Activated naive CD8-positive, alpha-beta T cell (primary cell): Measurements from ENCODE around the gene DNAH2.
A peak's percentile ranks its signal among the peaks of the same experiment; 100 is the strongest.

Experiments
- H3K27ac Mint-ChIP-seq: one replicate; pipeline ENCODE4 v1.8.0; 2021; ENCODE audit warnings: mixed read lengths
- H3K27me3 Mint-ChIP-seq: one replicate; pipeline ENCODE4 v1.8.0; 2021; ENCODE audit warnings: mixed read lengths
- H3K36me3 Mint-ChIP-seq: one replicate; pipeline ENCODE4 v1.8.0; 2021; ENCODE audit warnings: mixed read lengths
- H3K4me1 Mint-ChIP-seq: one replicate; pipeline ENCODE4 v1.8.0; 2021; ENCODE audit warnings: low read depth, mixed read lengths
- H3K4me3 Mint-ChIP-seq: one replicate; pipeline ENCODE4 v1.8.0; 2021; ENCODE audit warnings: mild to moderate bottlenecking, mixed read lengths
- H3K9me3 Mint-ChIP-seq: one replicate; pipeline ENCODE4 v1.8.0; 2021; ENCODE audit warnings: low read depth, mixed read lengths

The DNAH2 gene

DNA sequence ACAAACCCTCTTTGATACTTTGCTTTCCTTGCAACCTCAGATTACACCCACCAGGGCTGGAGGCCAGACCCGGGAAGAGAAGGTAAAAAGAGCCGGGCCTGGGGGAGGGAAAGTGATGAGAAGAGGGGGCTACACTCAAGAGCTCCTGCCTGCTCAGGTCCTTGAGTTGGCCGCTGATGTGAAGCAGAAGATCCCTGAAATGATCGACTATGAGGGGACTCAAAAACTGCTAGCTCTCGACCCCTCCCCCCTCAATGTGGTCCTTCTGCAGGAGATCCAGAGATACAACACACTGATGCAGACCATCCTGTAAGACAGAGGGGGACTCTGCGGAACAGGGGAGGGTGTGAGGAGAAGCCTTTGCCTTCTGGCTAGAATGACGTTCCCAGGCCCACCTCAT lies 113.7 kb downstream of the DNAH2 start:
- H3K4me3 Mint-ChIP-seq, result no peak overlapping the region
- H3K4me1 Mint-ChIP-seq, result peaks cover 7% of the 10 kb centered on the region
- H3K27me3 Mint-ChIP-seq, result no peaks in the 10 kb centered on the region
- no peaks in the 10 kb centered on the region for H3K9me3 Mint-ChIP-seq
- H3K36me3 Mint-ChIP-seq, result no peaks in the 10 kb centered on the region
- no peak overlapping the region for H3K27ac Mint-ChIP-seq

DNA sequence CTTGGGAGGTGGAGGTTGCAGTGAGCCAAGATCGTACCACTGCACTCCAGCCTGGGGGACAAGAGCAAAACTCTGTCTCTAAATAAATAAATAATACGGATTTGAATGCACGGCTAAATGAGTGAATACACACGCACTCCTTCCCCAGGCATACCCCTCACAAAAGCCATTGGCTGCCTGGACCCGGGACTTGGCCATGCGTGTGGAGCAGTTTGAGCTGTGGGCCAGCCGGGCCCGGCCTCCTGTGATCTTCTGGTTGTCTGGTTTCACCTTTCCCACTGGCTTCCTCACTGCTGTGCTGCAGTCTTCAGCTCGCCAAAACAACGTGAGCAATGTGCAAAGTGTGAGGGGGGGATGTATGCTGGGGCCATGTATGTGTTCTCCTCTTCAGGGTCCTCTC lies 114.9 kb downstream of the DNAH2 start:
- Mint-ChIP-seq H3K4me3 (no peak overlapping the region), H3K9me3 (no peaks in the 10 kb centered on the region), H3K27me3 (no peaks in the 10 kb centered on the region), H3K36me3 (no peaks in the 10 kb centered on the region), H3K4me1 (peaks cover 17% of the 10 kb centered on the region), H3K27ac (no peak overlapping the region)

DNA sequence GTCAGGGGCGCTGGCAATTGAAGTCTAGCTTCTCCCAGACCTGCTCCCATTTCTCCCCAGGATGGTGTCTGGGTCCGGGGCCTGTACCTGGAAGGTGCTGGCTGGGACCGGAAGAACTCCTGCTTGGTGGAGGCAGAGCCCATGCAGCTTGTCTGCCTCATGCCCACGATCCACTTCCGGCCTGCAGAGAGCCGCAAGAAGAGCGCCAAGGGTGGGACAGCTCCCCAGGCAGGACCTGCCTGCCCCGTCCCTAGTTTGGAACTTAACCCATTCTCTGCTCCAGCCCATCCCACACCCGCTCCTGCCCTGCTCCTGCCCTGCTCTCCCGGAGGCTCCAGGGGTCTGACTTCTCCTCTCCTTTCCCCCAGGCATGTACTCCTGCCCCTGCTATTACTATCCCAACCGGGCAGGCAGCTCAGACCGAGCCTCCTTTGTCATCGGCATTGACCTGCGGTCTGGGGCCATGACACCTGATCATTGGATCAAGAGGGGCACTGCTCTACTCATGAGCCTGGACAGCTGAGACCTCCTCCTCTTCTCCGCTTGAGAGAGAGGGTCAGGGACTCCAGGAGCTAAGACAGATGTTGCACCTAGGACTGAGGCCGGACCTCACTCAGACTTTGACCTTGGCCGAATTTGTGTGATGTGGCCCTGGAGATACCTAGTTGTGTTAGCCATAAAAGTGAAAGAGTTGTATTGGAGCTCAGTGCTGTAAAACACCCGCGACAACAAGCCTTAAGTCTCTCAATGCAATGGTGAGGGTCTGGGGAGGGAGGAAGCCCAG lies 115.7 kb downstream of the DNAH2 start:
- peaks cover 22% of the 10 kb centered on the region for H3K4me1 Mint-ChIP-seq
- H3K27me3 Mint-ChIP-seq, result no peaks in the 10 kb centered on the region
- H3K36me3 Mint-ChIP-seq, result no peaks in the 10 kb centered on the region
- no peaks in the 10 kb centered on the region for H3K9me3 Mint-ChIP-seq
- H3K4me3 Mint-ChIP-seq, result peak overlapping the region; percentile 86
- peak overlapping the region; percentile 66 for H3K27ac Mint-ChIP-seq

DNA sequence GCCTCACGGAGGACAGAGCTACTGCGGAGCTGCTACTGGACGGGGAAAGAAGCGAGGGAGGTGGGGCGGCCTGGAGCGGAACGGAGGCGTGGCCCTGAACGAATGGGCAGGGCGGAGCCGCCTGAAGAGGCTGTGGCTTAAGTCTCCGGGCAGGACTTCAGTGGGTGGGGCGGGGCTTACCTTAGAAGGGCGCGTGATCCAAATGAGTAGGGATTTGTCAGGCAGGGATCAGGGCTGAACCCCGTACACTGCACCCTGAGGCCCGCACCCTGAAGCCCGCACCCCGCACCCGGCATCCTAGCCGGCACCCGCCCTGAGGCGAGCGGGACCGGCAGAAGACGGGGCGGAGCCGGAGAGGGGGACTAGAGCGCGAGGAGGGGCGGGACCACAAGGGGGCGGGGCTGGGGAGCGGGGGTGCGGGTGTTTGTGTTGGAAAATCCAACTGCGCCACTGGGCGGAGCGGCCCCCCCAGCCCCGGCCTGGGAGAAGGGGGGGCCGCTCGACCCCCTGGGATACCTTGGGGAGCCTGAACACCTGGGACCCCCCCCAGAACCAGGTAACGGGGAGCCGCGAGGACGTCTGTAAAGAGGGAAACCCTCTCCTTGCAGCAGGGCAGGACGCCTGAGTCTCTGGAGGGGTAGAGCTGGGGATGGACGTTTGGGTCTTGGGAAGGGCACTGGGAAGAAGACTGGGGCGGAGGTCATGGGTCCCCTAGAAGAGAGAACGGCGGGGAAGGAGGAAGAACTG lies 116.4 kb downstream of the DNAH2 start, which contains the start of gene KDM6B:
KDM6B (plus strand) TSS at position 423 of the 747 bp plus-strand sequence. CDS start 11,338 bp downstream, outside the sequence.
- peak within 1 kb of the TSS; percentile 86 for H3K27ac Mint-ChIP-seq
- peaks cover 29% of the 10 kb centered on the region for H3K4me1 Mint-ChIP-seq
- H3K9me3 Mint-ChIP-seq, result no peaks in the 10 kb centered on the region
- H3K4me3 Mint-ChIP-seq, result peak within 1 kb of the TSS; percentile 91
- no peaks in the 10 kb centered on the region for H3K36me3 Mint-ChIP-seq
- H3K27me3 Mint-ChIP-seq, result no peaks in the 10 kb centered on the region

DNA sequence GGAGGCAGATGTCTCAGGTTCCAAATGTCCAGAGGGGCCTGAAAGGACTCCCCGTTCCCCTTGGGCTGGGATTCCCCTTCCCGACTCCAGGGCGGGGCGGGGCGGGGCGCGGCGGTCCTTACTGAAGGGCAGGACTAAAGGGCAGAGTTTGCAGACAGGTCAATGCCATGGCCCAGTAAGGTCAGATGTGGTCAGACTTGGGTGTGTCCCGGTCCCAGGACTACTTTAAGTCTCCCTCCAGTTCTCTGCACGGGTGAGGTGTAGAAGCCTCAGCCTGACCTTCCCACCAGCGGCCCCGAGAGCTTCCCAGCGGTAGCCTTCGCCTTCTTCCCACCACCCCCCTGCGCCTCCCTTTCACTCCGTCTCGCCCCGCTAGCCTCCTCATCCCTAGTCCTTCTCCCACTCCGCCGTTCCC lies 117.0 kb downstream of the DNAH2 start:
- Mint-ChIP-seq H3K27me3 (no peaks in the 10 kb centered on the region), H3K4me3 (peak overlapping the region; percentile 91), H3K36me3 (no peaks in the 10 kb centered on the region), H3K4me1 (peaks cover 35% of the 10 kb centered on the region), H3K27ac (peak overlapping the region; percentile 86), H3K9me3 (no peaks in the 10 kb centered on the region)

DNA sequence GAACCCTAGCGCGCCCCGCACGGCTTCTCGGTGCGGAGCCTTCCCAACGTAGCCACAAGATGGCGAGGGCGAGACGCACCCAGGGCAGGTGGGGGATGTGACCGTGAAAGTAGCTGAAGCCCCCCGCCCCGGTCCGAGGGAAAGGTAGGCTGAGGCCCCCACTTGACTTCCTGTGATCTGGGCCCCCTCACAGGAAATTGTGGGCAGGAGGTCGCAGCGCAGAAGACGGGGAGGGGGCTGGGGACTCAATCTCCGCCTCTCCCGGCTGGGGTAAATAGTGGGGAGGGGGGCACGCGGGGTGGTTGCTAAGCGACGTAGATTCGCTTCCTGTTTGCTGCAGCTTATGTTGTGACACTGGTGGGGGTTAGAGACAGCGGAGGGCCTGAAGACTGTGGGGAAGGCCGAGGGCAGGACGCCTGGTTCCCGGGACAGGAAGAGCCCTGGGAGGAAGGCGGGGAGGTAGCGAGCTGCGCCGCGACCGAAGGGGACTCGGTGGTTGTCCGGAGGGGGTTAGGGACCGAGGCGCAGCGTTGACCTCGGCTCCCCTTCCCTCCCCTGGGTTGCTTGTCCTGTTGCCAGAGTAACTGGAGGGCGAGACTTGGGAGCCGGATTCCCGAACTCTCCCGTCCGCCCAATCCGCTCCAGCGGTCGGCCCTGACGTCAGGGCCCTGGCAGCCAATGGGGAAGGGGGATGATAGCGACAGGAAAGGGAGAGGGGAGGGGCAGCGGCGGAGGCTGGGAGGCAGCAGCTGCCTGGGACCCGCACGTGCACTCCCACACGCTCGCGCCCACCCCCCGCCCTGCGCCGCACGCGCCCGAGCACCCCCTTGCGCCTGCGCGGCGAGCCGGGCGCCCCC lies 117.6 kb downstream of the DNAH2 start:
- Mint-ChIP-seq H3K27ac (peak overlapping the region; percentile 86), H3K27me3 (no peaks in the 10 kb centered on the region), H3K4me3 (peak overlapping the region; percentile 91), H3K4me1 (peaks cover 41% of the 10 kb centered on the region), H3K36me3 (peaks cover 2% of the 10 kb centered on the region), H3K9me3 (no peaks in the 10 kb centered on the region)

DNA sequence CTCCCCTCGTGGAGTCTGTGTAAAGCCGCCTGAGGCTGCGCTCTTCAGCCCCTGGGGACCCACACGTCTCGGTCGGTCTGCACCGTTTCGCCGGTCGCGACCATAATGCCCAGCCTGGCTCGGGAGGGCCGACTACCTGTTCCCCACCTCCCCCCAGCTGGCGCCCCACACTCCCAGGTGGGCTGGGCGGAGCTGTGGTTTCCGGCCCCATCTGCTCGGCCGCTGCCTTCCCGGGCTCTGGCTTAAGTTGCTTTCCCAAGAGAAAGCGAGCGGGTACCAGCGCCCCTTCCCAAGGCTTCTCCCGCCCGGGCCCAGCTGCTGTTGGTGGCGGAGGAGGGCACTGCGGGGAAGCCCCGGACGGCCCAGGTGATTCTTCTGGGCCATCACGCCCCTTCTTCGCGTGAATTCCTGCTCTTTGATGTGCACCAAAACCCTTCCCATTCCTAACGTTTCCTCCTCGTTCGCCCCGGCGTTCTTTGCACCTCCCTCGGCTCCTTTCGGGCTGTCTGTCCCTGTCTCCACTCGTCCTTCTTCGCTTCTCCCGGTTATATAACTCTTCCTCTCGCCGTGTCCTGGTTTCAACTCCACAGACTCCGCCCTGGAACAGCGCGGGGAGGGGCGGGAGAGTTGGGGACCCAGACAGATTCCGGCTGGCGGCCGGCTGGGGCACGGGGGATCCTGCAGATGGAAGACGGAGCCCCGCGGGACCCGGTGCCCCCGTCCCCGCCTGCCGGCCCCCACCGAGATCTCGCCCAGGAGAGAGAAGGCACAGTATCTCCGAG lies 118.5 kb downstream of the DNAH2 start:
- H3K36me3 Mint-ChIP-seq, result peaks cover 6% of the 10 kb centered on the region
- H3K4me1 Mint-ChIP-seq, result peaks cover 49% of the 10 kb centered on the region
- H3K9me3 Mint-ChIP-seq, result no peaks in the 10 kb centered on the region

DNA sequence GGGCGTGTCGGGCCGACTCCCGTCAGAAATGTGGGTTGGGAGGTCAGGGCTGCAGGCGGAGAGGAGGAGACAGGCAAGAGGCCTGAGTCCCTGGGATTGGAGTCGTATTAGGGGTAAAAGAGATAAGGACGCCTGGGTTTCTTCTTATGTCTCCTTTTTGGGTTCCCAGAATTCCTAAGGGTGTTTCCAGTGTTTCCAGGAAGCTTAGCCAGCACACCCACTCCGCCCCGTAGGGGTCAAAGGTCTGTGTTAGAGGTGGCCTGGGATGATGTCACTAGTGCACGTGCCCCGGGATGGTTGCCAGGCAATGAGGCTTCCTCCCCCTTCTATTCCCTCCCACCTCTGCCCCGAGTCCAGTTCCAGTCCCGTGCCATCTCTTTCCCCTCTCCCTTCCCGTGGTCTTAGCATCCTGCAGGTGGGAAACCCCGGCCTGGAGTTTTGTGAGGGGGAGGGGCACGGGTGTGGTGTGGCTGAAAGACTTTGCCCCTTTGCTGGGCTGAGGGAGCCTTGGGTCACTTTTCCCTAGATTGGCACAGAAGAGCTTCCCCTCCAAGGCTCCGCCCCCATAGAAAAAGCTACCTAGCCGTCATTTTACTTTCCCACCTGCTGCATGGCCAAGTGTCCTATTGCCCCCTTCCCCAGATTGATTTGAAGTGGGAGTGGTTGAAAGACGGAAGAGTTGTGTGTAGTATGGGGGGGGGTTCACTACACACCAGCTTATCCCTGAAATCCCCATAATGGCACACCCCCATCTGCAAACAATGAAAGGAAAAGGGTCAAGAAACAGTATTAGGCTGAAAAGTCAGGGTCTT lies 119.3 kb downstream of the DNAH2 start:
- Mint-ChIP-seq H3K36me3 (peaks cover 6% of the 10 kb centered on the region), H3K27me3 (no peaks in the 10 kb centered on the region), H3K4me1 (peaks cover 55% of the 10 kb centered on the region), H3K9me3 (no peaks in the 10 kb centered on the region), H3K4me3 (peak overlapping the region; percentile 89), H3K27ac (peak overlapping the region; percentile 92)

More for the DNA sequence above, 118.5 kb downstream of the DNAH2 start:
- H3K27me3 Mint-ChIP-seq, result no peaks in the 10 kb centered on the region
- H3K4me3 Mint-ChIP-seq, result peak overlapping the region; percentile 89
- peak overlapping the region; percentile 92 for H3K27ac Mint-ChIP-seq

DNA sequence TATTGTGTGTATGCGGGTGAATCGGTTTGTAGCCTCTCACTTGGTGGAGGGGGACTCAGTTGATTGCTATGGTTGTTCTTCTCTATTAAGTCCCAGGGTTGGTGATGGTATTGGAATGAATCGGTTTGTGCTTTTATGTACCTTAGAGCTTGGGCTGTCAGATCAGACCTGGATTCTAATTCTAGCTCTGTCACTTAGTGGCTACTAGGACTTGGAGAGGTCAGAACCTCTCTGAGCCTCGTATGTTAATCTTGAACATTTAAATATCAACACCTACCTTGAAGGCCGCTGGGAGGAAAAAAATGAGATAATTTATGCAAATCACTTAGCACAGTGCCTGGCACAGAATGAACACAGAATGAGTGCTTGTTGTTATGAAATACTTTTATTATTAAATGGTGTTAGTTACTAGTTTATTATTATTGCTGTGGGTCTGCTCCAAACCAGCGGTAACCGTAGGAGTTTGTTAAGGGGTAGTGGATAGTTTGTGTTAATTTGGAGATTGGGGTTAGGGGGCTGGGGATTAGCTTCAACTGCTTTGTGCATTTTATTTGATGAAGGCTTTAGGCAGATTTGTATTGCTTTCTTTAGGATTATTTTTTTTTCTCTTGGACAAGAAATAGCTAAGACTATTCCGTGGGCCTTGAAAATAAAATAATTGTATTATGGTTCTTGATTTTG lies 120.0 kb downstream of the DNAH2 start:
- peaks cover 55% of the 10 kb centered on the region for H3K4me1 Mint-ChIP-seq
- peaks cover 6% of the 10 kb centered on the region for H3K36me3 Mint-ChIP-seq
- peak overlapping the region; percentile 89 for H3K4me3 Mint-ChIP-seq

DNA sequence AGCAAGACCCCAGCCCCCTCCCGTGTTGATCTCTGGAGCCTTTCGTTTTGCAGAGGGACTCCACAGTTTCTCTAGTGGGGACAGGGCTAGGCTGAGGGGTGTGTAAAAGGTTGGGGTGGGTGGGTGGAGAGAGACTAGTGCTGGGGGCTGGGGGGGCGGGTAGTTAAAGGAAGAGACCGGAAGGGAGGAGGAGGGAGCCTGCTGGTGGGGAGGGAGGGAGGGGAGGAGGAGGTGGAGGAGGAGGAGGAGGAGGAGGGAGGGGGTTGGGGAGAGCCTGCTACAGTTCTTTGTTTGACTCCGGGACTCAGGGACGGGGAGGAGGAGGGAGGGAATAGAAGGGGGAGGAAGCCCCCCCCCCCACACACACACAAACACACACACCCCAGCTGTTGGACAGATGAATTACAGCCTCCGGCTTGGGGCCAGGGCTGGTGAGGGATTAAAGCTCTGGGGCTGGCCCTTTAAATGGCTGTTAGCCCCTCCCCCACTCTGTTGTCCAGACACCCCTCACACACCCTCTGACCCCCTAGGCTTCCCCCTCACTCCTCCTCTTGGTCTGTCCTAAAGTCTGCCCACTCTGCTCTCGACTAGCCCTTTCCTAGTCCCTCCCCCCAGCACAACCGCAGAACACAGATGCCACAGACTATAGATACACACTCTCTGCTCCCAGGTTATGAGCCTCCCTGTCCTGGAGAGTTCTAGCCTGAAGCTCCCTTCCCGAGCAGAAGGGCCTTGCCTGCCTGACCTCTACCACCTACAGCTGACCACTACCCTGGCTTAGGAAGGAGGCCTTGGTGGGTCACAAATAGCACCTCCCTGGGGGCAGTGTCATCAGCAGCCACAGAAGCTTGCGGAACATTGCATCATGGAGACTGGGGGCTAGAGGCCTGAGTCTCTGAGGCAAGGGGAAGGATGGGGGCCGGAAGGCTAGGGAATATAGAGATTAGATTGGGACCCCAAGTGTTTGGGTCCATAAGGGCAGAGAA lies 120.8 kb downstream of the DNAH2 start:
- Mint-ChIP-seq H3K27me3 (no peaks in the 10 kb centered on the region), H3K4me3 (peak overlapping the region; percentile 89), H3K9me3 (no peaks in the 10 kb centered on the region), H3K36me3 (peaks cover 6% of the 10 kb centered on the region), H3K27ac (peak overlapping the region; percentile 99), H3K4me1 (peaks cover 52% of the 10 kb centered on the region)

More for the DNA sequence above, 120.0 kb downstream of the DNAH2 start:
- Mint-ChIP-seq H3K27me3 (no peaks in the 10 kb centered on the region), H3K9me3 (no peaks in the 10 kb centered on the region), H3K27ac (peak overlapping the region; percentile 92)

DNA sequence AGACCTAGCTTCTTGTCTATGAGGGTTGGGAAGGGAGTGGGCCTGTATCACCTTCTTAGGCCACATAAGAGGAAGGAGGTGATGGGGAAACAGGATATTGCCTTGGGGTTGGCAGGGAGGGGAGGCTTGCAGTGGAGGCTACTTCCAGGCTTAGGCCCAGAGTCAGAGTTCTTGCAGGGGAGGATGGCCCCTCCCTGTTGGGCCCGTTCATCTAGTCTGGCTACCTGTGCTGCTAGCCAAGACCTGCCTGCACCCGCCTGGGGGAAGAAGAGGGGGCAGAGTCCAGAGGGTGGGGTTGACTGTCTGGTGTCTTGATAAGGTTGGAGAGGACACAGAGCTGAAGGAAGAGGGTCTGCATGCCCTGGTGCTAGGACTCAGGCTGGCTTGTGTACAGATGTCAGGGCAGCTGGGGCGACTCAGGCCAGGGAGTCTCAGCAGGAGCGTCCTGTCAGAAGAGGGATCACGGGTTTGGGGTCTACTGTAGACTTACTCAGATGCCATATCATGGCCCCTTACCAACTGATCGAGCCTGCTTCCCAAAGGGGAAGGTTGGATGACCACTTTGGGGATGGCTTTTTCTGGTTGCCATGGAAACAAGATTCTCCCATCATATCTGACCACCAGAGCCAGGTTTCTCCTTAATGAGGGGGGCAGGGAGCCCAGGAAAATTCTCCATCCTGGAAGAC lies 121.8 kb downstream of the DNAH2 start:
- H3K9me3 Mint-ChIP-seq, result no peaks in the 10 kb centered on the region
- peak overlapping the region; percentile 99 for H3K27ac Mint-ChIP-seq
- H3K4me3 Mint-ChIP-seq, result peak overlapping the region; percentile 84
- no peaks in the 10 kb centered on the region for H3K27me3 Mint-ChIP-seq
- H3K4me1 Mint-ChIP-seq, result peaks cover 48% of the 10 kb centered on the region
- H3K36me3 Mint-ChIP-seq, result peaks cover 6% of the 10 kb centered on the region

DNA sequence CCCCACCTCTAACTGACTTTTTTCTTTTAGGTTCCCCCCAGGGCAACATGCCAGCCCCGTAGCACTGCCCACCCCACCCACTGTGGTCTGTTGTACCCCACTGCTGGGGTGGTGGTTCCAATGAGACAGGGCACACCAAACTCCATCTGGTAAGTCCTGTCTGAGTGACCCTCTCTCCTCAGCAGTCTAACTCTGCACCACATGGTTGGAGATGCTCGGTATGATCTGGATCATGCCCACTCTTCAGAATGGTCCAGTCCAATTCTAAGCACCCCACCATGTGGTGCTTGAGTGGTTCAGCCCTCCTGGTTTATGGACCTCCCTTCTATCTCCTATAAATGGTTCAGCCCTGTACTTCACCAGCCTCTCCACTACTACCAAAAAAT lies 122.3 kb downstream of the DNAH2 start:
- H3K27me3 Mint-ChIP-seq, result no peaks in the 10 kb centered on the region
- H3K9me3 Mint-ChIP-seq, result no peaks in the 10 kb centered on the region
- peak overlapping the region; percentile 99 for H3K27ac Mint-ChIP-seq
- peak overlapping the region; percentile 95 for H3K4me3 Mint-ChIP-seq
- H3K36me3 Mint-ChIP-seq, result peaks cover 6% of the 10 kb centered on the region
- peaks cover 48% of the 10 kb centered on the region for H3K4me1 Mint-ChIP-seq
